Karpas-422 (cell line): ENCODE results near the gene PHLPP1. TPM values are rescaled to one million over a fixed set of nuclear protein-coding genes. Genes with fewer than 3 reads are reported as not detected.

Source experiments
- DNase-seq: peaks from one replicate; pipeline ENCODE4 v3.0.0-alpha.2; 2015
- H2AFZ ChIP-seq: fragments of 200-600 bp; sonication (generic); 2 replicates; pipeline ENCODE4 v1.6.1; 2014; ENCODE audit warnings: antibody characterized with exemption, low read length, mixed read lengths
- H3K27ac ChIP-seq: fragments of 200-600 bp; sonication (generic); 2 replicates; pipeline ENCODE4 v1.5.1; 2014; ENCODE audit warnings: mild to moderate bottlenecking, low read length, moderate library complexity
- H3K27me3 ChIP-seq: fragments of 200-600 bp; sonication (generic); 2 replicates; pipeline ENCODE4 v1.6.1; 2014; ENCODE audit warnings: low read length, mixed read lengths
- H3K36me3 ChIP-seq: fragments of 200-600 bp; sonication (generic); 2 replicates; pipeline ENCODE4 v1.6.1; 2014; ENCODE audit warnings: low read length, mixed read lengths; ENCODE audit not compliant: insufficient read depth
- H3K4me1 ChIP-seq: fragments of 200-600 bp; sonication (generic); 2 replicates; pipeline ENCODE4 v1.6.1; 2014; ENCODE audit warnings: mild to moderate bottlenecking, low read length, mixed read lengths
- H3K4me2 ChIP-seq: fragments of 200-600 bp; sonication (generic); 2 replicates; pipeline ENCODE4 v1.6.1; 2014; ENCODE audit warnings: low read length, low read depth, mild to moderate bottlenecking; ENCODE audit not compliant: poor library complexity, severe bottlenecking
- H3K4me3 ChIP-seq: fragments of 200-600 bp; sonication (generic); 2 replicates; pipeline ENCODE4 v1.5.1; 2014; ENCODE audit warnings: mild to moderate bottlenecking, antibody characterized with exemption, low read length, mixed read lengths
- H3K79me2 ChIP-seq: fragments of 200-600 bp; sonication (generic); 2 replicates; pipeline ENCODE4 v1.6.1; 2014; ENCODE audit warnings: mild to moderate bottlenecking, low read length, mixed read lengths
- H3K9ac ChIP-seq: fragments of 200-600 bp; sonication (generic); 2 replicates; pipeline ENCODE4 v1.6.0; 2014; ENCODE audit warnings: low read length
- H3K9me2 ChIP-seq: fragments of 200-600 bp; sonication (generic), shearing (Covaris generic); replicated peaks from 2 replicates; pipeline ENCODE4 v1.6.0; 2014; ENCODE audit warnings: mild to moderate bottlenecking, low read length, moderate library complexity; ENCODE audit not compliant: insufficient read depth
- H3K9me3 ChIP-seq: fragments of 300-700, 200-600 bp; sonication (generic); 2 replicates; pipeline ENCODE4 v1.6.1; 2014; ENCODE audit warnings: low read length, mixed read lengths
- H4K20me1 ChIP-seq: fragments of 200-600 bp; sonication (generic); 2 replicates; pipeline ENCODE4 v1.6.1; 2014; ENCODE audit warnings: mild to moderate bottlenecking, antibody characterized with exemption, low read length, low read depth; ENCODE audit not compliant: insufficient read depth
- total RNA-seq: library from RNA; depleted of rRNA; stranded (reverse); fragments of >200 nt; shearing (Covaris generic); gene quantifications from 2 replicates; pipeline ENCODE4 v1.2.3, GENCODE V29; 2014; ENCODE audit warnings: low replicate concordance

PHLPP1 gene
- total RNA-seq, 1 experiment from 2014 or later = 6.3 TPM

DNA sequence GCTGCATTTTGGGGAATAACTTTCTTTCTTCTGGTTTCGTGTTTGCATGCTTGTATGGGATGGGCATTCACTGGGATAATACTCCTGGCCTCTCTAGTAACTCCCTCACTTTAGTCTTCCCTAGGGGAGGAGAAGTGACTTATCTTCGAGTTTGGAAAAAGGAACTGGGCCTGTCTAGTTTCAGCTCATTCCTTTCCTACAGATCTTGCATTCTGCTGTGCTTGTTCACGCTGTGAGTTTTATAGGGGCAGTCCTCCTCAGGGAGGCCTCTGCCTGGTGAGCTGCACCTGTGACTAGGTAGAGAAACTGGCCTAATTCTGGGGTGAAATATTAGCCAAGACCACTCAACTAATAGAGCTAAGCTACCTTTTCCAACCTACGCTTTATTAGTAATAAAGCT lies 50.9 kb downstream of the PHLPP1 start:
- Histone ChIP-seq H3K79me2 (no peaks in the 10 kb centered on the region), H3K9me3 (no peaks in the 10 kb centered on the region), H3K4me1 (no peaks in the 10 kb centered on the region)

DNA sequence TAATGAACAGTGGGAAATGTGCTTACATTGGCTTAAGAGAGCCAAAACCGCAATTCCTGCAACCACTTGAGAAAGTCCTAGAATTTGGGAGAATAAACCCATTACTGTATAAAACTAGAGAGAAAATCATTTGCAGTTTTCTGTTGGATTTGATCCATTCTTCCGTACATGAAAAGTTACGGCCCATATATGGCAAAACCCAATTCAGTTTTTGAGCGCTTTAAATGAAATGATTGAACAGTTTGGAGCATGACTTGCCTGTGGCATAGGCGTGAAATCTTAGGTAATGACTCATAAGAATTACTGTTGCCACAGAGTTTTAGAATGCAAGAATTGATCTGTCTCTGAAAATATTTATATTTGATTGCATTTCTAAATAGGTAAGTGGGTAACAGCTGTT lies 52.0 kb downstream of the PHLPP1 start:
- no peak overlapping the region for H3K4me2 ChIP-seq

More for the DNA sequence above, 50.9 kb downstream of the PHLPP1 start:
- no peaks in the 10 kb centered on the region for H3K36me3 ChIP-seq
- no peak for DNase-seq
- H3K4me2 ChIP-seq = no peak overlapping the region
- no peak overlapping the region for H3K9ac ChIP-seq
- H2AFZ ChIP-seq = no peak overlapping the region
- 0 out of 2 replicates have a peak, but pooled peaks cover 4% of the 10 kb centered on the region for H4K20me1 ChIP-seq
- H3K9me2 ChIP-seq = no peaks in the 10 kb centered on the region
- H3K27ac ChIP-seq = no peak overlapping the region
- H3K4me3 ChIP-seq = no peak overlapping the region
- H3K27me3 ChIP-seq = no peaks in the 10 kb centered on the region

DNA sequence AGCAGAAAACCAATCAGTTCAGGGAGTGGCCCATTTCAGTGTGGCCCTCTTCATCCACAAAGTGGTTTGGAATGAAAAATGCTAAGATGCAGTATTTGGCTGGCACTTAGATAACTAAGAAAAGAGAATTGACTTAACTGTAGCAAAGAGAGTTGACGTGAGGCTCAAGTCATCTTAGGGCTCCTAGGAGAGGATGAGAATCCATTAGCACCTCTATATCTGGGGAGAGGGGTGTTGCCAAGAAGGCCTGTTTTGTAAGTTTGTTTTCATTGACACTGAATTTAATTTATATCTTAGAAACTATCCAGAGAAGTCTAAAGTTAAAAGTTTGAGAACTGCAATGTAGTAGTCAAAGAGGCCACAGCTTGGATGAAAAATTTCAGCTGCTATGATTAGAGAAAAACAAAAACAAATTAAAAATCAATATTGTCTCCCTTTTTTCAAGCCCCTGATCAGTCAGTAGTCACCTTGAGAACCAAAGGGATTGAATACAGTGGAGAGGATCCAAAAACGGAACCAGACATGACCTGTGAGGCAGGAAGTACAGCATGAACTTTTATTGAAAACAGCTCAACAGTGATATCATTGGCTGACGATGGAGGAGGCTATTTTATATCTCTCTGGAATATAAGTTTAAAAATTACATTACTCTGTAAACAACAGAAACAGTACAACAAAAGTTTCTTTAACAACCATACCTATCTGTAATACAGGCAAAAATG lies 52.7 kb downstream of the PHLPP1 start:
- Histone ChIP-seq H3K9me2 (no peaks in the 10 kb centered on the region), H3K36me3 (no peaks in the 10 kb centered on the region), H3K9ac (no peak overlapping the region), H3K4me3 (no peak overlapping the region), H2AFZ (no peak overlapping the region), H4K20me1 (0 out of 2 replicates have a peak, but pooled peaks cover 4% of the 10 kb centered on the region), H3K79me2 (no peaks in the 10 kb centered on the region), H3K27me3 (no peaks in the 10 kb centered on the region), H3K27ac (no peak overlapping the region), H3K4me1 (no peaks in the 10 kb centered on the region), H3K4me2 (no peak overlapping the region), H3K9me3 (no peaks in the 10 kb centered on the region)
- DNase-seq = no peak

More for the DNA sequence above, 52.0 kb downstream of the PHLPP1 start:
- Histone ChIP-seq H3K79me2 (no peaks in the 10 kb centered on the region), H3K9me3 (no peaks in the 10 kb centered on the region), H3K9me2 (no peaks in the 10 kb centered on the region), H4K20me1 (0 out of 2 replicates have a peak, but pooled peaks cover 4% of the 10 kb centered on the region), H3K9ac (no peak overlapping the region), H3K4me3 (no peak overlapping the region), H3K4me1 (no peaks in the 10 kb centered on the region), H2AFZ (no peak overlapping the region), H3K36me3 (no peaks in the 10 kb centered on the region), H3K27ac (no peak overlapping the region), H3K27me3 (no peaks in the 10 kb centered on the region)
- no peak for DNase-seq

GRCh38 chr18:62768558-62768943 lies 53.2 kb downstream of the PHLPP1 start:
- H4K20me1 ChIP-seq = 0 out of 2 replicates have a peak, but pooled peaks cover 4% of the 10 kb centered on the region
- H3K9me2 ChIP-seq = no peaks in the 10 kb centered on the region
- H2AFZ ChIP-seq = no peak overlapping the region
- H3K9me3 ChIP-seq = no peaks in the 10 kb centered on the region
- H3K4me3 ChIP-seq = no peak overlapping the region
- H3K9ac ChIP-seq = no peak overlapping the region
- H3K27me3 ChIP-seq = no peaks in the 10 kb centered on the region
- no peaks in the 10 kb centered on the region for H3K36me3 ChIP-seq
- H3K79me2 ChIP-seq = no peaks in the 10 kb centered on the region
- no peaks in the 10 kb centered on the region for H3K4me1 ChIP-seq
- no peak overlapping the region for H3K4me2 ChIP-seq
- DNase-seq = no peak
- no peak overlapping the region for H3K27ac ChIP-seq

DNA sequence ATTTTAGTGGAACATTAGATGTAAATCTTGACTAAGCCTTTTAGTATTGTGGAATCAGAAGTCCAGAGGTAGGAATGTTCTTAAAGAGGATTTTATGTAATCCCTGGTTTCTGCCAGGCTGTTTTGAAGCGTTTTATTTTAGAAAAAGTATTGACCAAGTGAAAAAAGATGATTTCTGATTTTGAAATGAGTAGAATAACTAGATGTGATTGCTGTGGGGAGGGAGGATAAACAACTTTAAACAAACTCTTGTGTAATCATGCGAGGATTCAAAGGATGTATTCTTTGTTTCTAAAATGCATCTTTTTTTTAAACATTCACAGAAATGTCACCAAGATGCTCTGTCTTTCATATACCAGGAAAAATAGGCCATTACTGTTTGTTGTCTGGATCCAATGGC lies 53.9 kb downstream of the PHLPP1 start:
- no peak for DNase-seq
- Histone ChIP-seq H3K4me1 (no peaks in the 10 kb centered on the region), H3K27ac (no peak overlapping the region), H3K4me2 (no peak overlapping the region), H2AFZ (no peak overlapping the region), H3K9me2 (no peaks in the 10 kb centered on the region), H3K36me3 (no peaks in the 10 kb centered on the region), H3K9me3 (no peaks in the 10 kb centered on the region), H3K79me2 (no peaks in the 10 kb centered on the region), H4K20me1 (0 out of 2 replicates have a peak, but pooled peaks cover 4% of the 10 kb centered on the region), H3K9ac (no peak overlapping the region), H3K27me3 (no peaks in the 10 kb centered on the region), H3K4me3 (no peak overlapping the region)

DNA sequence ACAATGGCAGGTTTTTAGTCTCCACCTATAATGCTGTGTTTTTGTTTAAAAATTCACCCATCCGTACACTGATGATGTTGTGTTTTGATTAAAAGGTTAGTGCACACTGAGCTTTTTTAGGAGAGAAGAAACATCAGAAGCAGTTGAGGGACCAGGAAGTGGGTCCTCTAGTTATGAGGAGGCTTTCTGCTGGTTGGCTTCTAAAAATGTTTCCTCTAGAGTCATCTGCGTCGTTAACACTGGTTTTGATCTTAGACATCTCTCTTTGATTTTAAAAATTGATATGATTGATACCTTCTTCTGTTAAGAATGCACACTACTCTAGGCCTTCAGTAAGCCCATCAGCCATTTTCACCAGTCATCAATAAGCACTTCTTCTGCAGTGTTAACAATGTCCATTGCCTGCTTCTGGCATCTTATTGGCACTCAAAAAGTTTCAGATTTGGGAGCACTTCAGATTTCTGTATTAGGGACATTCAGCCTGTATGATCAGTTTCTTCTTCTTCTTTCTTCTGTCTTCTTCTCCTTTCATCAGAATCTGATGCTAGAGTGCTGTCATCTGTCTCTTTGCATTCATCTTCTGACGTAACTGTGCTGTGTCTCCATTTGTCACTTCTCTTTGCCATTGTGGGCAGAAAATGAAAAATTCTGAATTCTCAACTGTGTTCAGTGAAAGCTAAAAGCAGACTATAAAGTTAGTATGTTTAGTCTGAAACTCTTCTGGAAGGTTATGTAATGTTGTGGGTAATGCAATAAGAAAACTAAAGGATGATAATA lies 56.3 kb downstream of the PHLPP1 start:
- no peak for DNase-seq
- Histone ChIP-seq H3K9me2 (no peaks in the 10 kb centered on the region), H4K20me1 (0 out of 2 replicates have a peak, but pooled peaks cover 4% of the 10 kb centered on the region), H3K9me3 (no peaks in the 10 kb centered on the region), H3K36me3 (no peaks in the 10 kb centered on the region), H3K27me3 (no peaks in the 10 kb centered on the region), H3K4me2 (no peak overlapping the region), H3K9ac (no peak overlapping the region), H3K4me1 (no peaks in the 10 kb centered on the region), H3K4me3 (no peak overlapping the region), H2AFZ (no peak overlapping the region), H3K79me2 (no peaks in the 10 kb centered on the region), H3K27ac (no peak overlapping the region)

- Histone ChIP-seq H3K9me3 (no peaks in the 10 kb centered on the region), H2AFZ (no peak overlapping the region), H3K4me3 (no peak overlapping the region), H3K36me3 (no peaks in the 10 kb centered on the region), H3K9me2 (no peaks in the 10 kb centered on the region), H3K4me1 (no peaks in the 10 kb centered on the region), H3K27ac (no peak overlapping the region), H4K20me1 (no peaks in the 10 kb centered on the region), H3K79me2 (no peaks in the 10 kb centered on the region), H3K4me2 (no peak overlapping the region), H3K9ac (no peak overlapping the region), H3K27me3 (no peaks in the 10 kb centered on the region)
- no peak for DNase-seq
These were observed 57.7 kb downstream of the PHLPP1 start for GRCh38 chr18:62772860-62773584.

DNA sequence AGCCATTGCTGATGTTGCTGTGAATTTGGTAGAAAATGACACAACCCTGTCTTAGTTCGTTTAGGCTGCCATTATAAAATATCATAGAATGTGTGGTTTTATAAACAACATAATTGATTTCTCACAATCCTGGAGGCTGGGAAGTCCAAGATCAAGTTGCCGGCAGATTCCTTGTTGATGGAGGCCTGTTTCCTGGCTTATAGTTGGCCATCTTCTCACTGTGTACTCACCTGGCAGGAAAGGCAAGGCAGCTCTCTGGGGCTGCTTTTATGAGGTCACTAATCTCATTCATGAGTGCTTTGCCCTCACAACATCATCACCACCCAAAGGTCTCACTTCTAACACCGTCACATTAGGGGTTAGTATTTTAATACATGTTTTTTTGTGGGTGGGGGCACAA lies 58.4 kb downstream of the PHLPP1 start:
- Histone ChIP-seq H3K36me3 (no peaks in the 10 kb centered on the region), H3K4me3 (no peak overlapping the region), H3K27ac (no peak overlapping the region), H3K9me2 (no peaks in the 10 kb centered on the region), H3K27me3 (no peaks in the 10 kb centered on the region), H3K79me2 (no peaks in the 10 kb centered on the region), H4K20me1 (no peaks in the 10 kb centered on the region), H2AFZ (no peak overlapping the region), H3K4me2 (no peak overlapping the region), H3K4me1 (no peaks in the 10 kb centered on the region), H3K9me3 (no peaks in the 10 kb centered on the region), H3K9ac (no peak overlapping the region)
- DNase-seq = no peak
